ENCODE results near the gene ABCD4.
"Not testable (repeated sequence)": the region's sequence is repeated elsewhere in the genome, so short reads cannot be mapped to it uniquely, and the experiment has no call there.

Gene ABCD4

GRCh38 chr14:74302634-74303569, at the start of gene ABCD4:
Gene ABCD4, minus strand, starts transcription at chr14:74302934. Its CDS starts 22 bp downstream, at chr14:74302912.
- DNase-seq (ENCODE audit: low read depth in 2 of 2): peak; percentile 77

- no peak for DNase-seq (ENCODE audit: low read depth in 2 of 2)
Measured at GRCh38 chr14:74350928-74351323, 48.2 kb upstream of the ABCD4 start.

DNA sequence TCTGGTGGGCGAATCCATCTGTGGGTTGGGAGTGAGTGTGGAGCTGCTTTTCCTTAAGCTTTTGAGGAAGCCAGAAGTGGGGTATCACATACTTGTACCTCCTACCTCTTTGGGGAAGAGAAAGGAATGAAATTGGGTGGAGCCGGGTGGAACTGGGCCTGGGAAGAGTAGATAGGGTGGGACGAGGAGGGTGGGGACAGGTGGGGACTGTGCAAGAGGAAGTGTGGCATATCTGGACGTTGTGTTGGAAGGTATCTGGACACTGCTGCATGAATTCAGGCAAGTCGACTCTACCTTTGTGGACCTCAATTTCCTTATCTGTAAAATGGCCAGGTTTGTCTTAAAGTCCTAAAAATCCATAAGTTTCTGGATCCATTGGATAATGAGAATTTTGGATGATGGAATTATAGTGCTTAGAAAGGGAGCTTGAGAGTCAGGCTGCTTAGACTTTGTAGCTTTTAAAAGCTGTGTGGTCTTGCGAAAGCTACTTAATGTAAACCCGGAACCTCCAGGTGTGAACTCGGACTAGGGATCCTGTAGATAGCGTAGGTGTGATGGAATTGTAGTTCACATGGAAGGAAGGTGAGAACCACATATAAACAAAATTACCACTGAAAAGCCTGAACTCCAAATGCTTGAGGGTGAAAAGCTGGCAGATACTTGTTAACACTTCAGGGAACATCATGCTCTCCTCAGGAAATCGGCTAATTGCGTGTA, 47.6 kb upstream of the ABCD4 start:
- DNase-seq (ENCODE audit: low read depth in 2 of 2): no peak

GRCh38 chr14:74349757-74350156, 47.0 kb upstream of the ABCD4 start:
- DNase-seq (ENCODE audit: low read depth in 2 of 2): no peak

DNA sequence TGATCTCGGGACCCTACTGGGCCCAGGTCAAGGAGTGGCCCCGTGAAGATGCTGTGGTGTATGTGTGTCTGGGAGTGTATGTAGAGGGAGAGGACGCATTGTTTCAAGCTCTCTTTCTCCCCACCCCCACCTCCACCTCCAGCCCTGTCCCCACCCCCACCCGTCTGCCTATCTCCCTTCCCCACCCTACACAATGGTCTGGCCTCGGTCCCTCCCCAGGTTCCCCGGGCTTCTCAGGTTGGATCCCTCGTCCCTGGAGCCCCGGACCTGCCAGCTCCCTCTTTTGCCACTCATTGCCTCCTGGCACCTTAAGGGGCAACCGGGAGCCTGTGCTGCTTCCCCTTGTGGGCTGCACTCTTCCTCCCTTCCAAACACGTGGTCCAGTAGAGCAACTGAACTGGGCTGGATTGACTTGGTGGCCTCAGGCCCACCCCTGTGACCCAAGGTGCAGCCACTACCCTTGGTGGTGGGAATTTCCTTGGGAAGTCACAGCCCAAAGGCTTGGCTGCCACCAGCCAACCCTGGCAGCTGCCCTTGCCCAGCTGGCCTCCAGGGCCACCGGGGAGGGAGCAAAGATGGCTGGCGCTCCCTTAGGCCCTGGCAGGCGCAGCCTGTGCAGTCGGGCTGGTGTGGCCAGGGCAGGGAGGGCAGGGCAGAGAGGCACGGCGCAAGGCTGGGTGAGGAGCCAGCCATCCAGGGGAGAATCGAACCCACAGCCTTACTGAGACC, 46.2 kb upstream of the ABCD4 start:
- no peak for DNase-seq (ENCODE audit: low read depth in 2 of 2)

DNA sequence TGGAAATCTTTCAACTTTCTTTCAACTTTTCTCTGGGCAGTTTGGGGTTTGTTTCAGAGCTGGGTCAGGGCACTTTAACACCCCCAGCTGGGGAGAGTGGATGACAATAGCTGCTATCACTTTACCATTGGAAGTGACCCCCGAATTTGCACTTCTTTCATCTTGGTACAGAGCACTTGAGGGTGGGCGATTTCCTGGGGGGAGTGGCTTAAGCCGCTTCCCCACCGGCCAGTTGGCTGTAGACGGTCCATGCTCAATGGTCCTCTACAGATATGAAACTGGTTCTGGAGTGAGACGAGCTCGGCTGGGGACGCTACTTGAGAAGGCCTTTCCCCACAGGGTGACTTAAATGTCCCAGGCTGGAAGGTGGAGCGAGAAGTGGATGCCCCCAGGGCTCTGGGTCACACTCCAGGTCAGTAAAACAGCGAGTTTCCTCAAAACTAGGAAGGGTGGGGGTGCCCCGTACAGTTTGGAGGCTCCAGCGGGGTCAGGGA, 45.6 kb upstream of the ABCD4 start, which contains the start of gene VRTN:
Gene VRTN (plus strand): TSS at position 231 of the 494 bp plus-strand sequence. CDS start 8,313 bp downstream, outside the sequence.
- DNase-seq (ENCODE audit: low read depth in 2 of 2): no peak

DNA sequence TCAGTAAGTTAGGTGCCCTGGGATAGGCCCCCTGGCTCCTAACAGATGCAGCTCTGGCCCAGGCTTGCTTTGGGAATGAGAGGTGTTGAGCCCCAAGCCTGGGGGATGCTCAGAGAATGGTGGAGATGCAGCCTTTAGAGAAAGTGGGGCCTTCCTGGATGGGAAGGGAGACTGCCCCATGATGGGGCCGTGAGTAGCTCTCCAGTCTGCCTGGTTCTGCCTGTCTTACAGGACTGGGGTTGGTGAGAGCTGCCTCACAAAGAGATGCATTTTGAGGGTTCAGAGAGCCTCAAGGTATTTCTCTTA, 45.0 kb upstream of the ABCD4 start:
- no peak for DNase-seq (ENCODE audit: low read depth in 2 of 2)

- DNase-seq (ENCODE audit: low read depth in 2 of 2): no peak
Measured at GRCh38 chr14:74347097-74347794, 44.5 kb upstream of the ABCD4 start.

GRCh38 chr14:74346341-74346740, 43.6 kb upstream of the ABCD4 start:
- DNase-seq (ENCODE audit: low read depth in 2 of 2): no peak

DNA sequence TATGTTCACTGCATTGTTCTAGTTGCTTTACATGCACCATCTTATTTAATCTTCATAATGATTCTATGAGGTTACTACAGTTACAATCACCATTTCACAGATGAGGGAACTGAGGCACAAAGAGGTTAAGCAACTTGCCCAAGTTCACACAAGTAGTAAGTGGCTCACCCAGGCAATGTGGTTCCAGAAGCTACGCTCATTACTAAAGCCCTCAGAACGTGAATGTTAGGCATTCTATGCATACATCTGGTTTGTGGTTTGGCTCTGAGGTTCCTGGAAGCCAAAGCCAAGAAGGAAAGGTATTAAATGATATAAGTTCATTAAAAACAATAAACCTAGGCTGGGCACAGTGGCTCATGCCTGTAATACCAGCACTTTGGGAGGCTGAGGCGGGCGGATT, 31.2 kb upstream of the ABCD4 start:
- DNase-seq (ENCODE audit: low read depth in 2 of 2): peak; percentile 69 to 73

DNA sequence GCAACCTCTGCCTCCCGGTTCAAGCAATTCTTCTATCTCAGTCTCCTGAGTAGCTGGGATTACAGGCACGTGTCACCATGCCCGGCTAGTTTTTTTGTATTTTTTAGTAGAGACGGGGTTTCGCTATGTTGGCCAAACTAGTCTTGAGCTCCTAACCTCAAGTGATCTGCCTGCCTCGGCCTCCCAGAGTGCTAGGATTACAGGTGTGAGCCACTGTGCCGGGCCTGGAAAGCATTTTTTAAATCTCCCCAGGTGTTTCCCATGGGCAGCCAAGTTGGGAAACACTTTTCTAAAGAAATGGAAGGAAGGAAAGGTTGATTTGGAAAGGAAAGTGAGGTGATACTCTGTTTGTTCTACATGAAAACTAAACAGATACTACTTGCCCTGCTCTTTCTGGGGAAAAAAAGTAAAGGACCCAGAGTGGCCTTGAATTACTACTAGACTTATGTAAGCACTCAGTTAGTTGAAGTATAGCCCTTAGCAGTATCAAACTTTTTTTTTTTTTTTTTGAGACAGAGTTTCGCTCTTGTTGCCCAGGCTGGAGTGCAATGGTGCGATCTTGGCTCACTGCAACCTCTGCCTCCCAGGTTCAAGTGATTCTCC, 27.3 kb upstream of the ABCD4 start:
- DNase-seq (ENCODE audit: low read depth in 2 of 2): not testable (repeated sequence)

GRCh38 chr14:74326369-74327152, 23.8 kb upstream of the ABCD4 start:
- no peak for DNase-seq (ENCODE audit: low read depth in 2 of 2)

DNA sequence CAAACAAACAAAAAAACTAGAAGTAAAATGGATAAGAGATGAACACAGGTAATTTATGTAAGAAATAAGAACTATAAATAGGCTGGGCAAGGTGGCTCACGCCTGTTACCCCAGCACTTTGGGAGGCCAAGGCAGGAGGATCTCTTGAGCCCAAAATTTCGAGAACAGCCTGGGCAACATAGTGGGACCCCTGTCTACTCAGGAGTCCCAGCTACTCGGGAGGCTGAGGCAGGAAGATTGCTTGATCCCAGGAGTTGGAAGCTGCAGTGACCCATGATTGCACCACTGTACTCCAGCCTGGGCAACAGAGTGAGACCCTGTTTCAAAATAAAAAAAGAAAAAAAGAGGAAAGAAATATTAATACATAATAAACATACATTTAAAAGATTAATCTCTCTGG, 22.7 kb upstream of the ABCD4 start:
- no peak for DNase-seq (ENCODE audit: low read depth in 2 of 2)

DNA sequence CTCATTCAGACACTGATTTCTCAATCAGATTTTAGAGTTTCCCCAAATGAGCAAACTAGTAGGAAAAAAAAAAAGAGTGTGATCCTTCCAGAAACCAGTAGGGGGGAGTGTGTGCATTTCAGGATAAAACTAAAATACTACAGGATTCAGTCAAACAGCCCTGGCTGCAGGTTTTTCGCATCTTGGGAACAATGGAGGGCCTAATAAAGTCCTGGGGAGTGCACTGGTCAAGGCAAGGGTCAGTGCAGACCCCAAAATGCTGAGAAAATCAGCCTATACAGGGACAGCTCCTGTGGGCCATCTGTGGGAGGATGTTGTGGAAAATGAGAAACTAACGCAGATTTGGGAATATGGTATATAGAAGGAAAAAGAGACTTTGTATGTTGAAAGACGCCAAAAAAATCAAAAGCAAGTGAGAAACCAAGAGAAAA, 22.2 kb upstream of the ABCD4 start:
- peak in 1 of 2 experiments; percentile 8 for DNase-seq (ENCODE audit: low read depth in 2 of 2)

DNA sequence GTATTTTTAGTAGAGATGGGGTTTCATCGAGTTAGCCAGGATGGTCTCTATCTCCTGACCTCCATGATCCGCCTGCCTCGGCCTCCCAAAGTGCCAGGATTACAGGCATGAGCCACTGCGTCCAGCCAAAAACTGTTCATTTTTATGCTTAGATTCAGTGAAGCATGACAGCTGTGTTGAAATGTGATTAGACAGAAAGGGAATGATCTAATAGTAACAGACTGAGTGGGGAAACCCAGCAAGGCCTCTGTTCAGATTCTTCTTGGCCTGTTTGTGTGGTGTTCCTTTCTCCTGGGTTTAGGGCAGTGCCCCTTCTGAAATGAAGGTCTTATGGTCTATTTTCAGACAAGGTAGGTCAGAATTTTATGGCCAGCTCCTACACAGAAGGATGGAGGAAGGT, 11.8 kb upstream of the ABCD4 start:
- DNase-seq (ENCODE audit: low read depth in 2 of 2): no peak

DNA sequence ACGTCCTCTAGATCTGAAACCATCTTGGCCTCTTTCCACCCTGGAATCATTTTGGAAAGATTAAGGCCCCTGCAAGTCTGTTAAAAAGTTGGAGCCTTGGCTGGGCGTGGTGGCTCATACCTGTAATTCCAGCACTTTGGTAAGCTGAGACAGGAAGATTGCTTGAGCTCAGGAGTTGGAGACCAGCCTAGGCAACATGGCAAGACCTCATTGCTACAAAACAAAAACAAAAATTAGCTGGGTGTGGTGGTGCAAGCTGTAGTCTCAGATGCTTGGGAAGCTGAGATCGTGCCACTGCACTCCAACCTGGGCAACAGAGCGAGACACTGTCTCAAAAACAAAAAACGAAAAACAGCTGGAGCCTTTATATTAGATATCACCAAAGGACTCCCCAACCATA, 10.9 kb upstream of the ABCD4 start:
- DNase-seq (ENCODE audit: low read depth in 2 of 2): no peak

DNA sequence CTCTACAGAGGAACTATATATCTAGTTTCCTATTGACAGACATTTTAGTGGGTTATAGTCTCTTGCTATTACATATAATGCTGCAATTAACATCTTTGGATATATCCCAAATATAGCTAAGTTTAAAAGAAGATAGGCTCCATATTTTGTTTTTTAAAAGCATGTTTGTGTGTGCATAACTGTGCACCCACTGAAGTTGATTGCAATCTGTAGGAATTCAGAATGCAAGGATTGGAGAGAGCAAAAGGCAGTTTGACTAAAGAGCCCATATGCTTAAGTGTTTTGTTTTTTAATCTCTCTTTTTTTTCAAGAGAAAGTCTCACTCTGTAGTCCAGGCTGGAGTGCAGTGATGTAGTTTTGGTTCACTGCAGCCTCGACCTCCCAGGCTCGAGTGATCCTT, 9.4 kb upstream of the ABCD4 start:
- no peak for DNase-seq (ENCODE audit: low read depth in 2 of 2)

- DNase-seq (ENCODE audit: low read depth in 2 of 2): no peak
Measured at GRCh38 chr14:74309125-74310022, 6.6 kb upstream of the ABCD4 start.

- no peak for DNase-seq (ENCODE audit: low read depth in 2 of 2)
Measured at GRCh38 chr14:74308695-74309094, 6.0 kb upstream of the ABCD4 start.

All from fibroblast of skin of left biceps (primary cell).